Lower leg skin (tissue), 4 donors: ENCODE data around the gene AUTS2. TPM values are rescaled to one million over a fixed set of nuclear protein-coding genes. Genes with fewer than 3 reads are reported as not detected.

ENCODE experiments used
- DNase-seq, 2 donors: peaks; one replicate each; pipeline ENCODE4 v3.0.0-alpha.2; 2019; ENCODE audit warnings: low spot score in 2 of 2
- H3K4me3 ChIP-seq: fragments of 200-600 bp; sonication (generic); 2 replicates; pipeline ENCODE4 v1.5.1; 2017; ENCODE audit warnings: mild to moderate bottlenecking, low read depth; ENCODE audit not compliant: poor library complexity, severe bottlenecking
- POLR2A ChIP-seq, 2 donors: fragments of 450-650 bp; IDR thresholded peaks; one replicate each; pipeline ENCODE4 v1.6.1; 2016 to 2017; ENCODE audit warnings: antibody characterized with exemption in 2 of 2, mild to moderate bottlenecking in 1 of 2, moderate library complexity in 1 of 2
- WGBS, 2 donors: methylation state at CpG; one replicate each; pipeline ENCODE4 v1.1.5; 2018; 5-methylcytosine and 5-hydroxymethylcytosine counted together
- intact Hi-C: fragments of 100-400 bp; cut with DNase I; formaldehyde crosslinking; loops from one replicate; pipeline ENCODE4 v1.15.0; 2023; ENCODE audit warnings: low total_unique reads
- total RNA-seq, 4 donors: library from RNA; depleted of rRNA; stranded (reverse); fragments of >200 nt; gene quantifications; one replicate each; pipeline ENCODE4 v1.1.0, GENCODE V29; 2016
- TF ChIP-seq, protein P1 (sequence below), 3 donors: fragments of 450-650 bp; IDR thresholded peaks; one replicate each; pipeline ENCODE4 v1.5.1; 2016; ENCODE audit warnings: antibody characterized with exemption in 3 of 3, mild to moderate bottlenecking in 3 of 3, moderate library complexity in 2 of 3

The AUTS2 gene
- total RNA-seq, 4 donors from 2014 or later, result 30.8 to 41.9 (median 40.5) TPM

- H3K4me3 ChIP-seq, result no peak overlapping the region
- 96 to 98% methylated on average over 1 of the region's 1 CpG for WGBS, 2 donors
- DNase-seq, result no peak
- intact Hi-C loops, result no loop called here
- TF ChIP-seq POLR2A (IDR thresholded peaks at IDR 0.05), result no peak
- TF ChIP-seq, protein P1, sequence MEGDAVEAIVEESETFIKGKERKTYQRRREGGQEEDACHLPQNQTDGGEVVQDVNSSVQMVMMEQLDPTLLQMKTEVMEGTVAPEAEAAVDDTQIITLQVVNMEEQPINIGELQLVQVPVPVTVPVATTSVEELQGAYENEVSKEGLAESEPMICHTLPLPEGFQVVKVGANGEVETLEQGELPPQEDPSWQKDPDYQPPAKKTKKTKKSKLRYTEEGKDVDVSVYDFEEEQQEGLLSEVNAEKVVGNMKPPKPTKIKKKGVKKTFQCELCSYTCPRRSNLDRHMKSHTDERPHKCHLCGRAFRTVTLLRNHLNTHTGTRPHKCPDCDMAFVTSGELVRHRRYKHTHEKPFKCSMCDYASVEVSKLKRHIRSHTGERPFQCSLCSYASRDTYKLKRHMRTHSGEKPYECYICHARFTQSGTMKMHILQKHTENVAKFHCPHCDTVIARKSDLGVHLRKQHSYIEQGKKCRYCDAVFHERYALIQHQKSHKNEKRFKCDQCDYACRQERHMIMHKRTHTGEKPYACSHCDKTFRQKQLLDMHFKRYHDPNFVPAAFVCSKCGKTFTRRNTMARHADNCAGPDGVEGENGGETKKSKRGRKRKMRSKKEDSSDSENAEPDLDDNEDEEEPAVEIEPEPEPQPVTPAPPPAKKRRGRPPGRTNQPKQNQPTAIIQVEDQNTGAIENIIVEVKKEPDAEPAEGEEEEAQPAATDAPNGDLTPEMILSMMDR (IDR thresholded peaks at IDR 0.05), result no peak
Observed at GRCh38 chr7:70285187-70285586, 686.9 kb downstream of the AUTS2 start.

DNA sequence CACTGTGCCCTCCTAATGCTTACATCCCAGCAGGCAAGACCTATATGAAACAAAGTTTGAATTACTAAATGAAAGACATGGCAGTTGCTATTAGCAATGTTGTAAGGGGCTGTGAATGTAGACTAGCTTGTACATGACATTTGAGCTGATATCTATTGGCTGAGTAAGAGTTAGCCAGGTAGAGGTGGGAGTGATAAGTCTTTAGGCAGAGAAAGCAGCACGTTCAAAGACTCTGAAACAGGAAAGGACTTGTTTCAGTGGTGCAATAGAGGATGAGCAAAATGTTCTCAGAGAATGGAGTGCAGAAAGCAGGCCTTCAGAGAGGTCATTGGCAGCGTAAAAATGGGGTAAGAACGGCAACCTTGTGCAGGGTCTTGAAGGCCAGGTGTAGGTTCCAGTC is 687.6 kb downstream of the AUTS2 start:
- no peak overlapping the region for H3K4me3 ChIP-seq
- intact Hi-C loops, result no loop called here
- TF ChIP-seq POLR2A (IDR thresholded peaks at IDR 0.05), result no peak
- TF ChIP-seq, protein P1 (IDR thresholded peaks at IDR 0.05), result no peak
- DNase-seq, result no peak
- WGBS, 2 donors, result 55 to 79% methylated on average over 3 of the region's 3 CpGs

- 49 to 58% methylated on average over 5 of the region's 5 CpGs for WGBS, 2 donors
Observed at GRCh38 chr7:70288781-70289456, 690.6 kb downstream of the AUTS2 start.

DNA sequence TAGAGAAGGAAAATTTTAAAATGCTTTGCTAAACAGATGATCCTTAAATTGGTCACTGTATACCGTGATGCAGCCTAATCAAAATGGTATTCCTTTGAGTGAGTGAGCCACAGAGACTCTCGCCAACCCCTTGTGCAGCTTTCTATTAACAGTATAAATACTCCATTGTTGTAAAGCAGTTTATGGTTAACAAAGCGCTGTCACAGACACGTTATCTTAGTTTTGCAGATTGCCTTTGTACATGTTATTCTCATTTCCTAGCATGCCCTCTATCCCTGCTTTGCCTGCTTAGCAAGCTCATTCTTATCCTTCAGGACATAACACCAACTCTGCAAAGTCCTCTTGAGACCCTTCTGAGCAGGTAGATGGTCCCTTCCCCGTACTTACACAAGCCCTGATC is 694.4 kb downstream of the AUTS2 start:
- no peak for DNase-seq
- intact Hi-C loops, result no loop called here
- H3K4me3 ChIP-seq, result no peak overlapping the region
- TF ChIP-seq, protein P1 (IDR thresholded peaks at IDR 0.05), result no peak
- no peak for TF ChIP-seq POLR2A (IDR thresholded peaks at IDR 0.05)
- WGBS, 2 donors, result 91 to 94% methylated on average over 5 of the region's 5 CpGs

More at GRCh38 chr7:70288781-70289456, 690.6 kb downstream of the AUTS2 start:
- TF ChIP-seq, protein P1 (IDR thresholded peaks at IDR 0.05), result no peak
- TF ChIP-seq POLR2A (IDR thresholded peaks at IDR 0.05), result no peak
- intact Hi-C loops, result no loop called here
- no peak for DNase-seq
- H3K4me3 ChIP-seq, result no peak overlapping the region

DNA sequence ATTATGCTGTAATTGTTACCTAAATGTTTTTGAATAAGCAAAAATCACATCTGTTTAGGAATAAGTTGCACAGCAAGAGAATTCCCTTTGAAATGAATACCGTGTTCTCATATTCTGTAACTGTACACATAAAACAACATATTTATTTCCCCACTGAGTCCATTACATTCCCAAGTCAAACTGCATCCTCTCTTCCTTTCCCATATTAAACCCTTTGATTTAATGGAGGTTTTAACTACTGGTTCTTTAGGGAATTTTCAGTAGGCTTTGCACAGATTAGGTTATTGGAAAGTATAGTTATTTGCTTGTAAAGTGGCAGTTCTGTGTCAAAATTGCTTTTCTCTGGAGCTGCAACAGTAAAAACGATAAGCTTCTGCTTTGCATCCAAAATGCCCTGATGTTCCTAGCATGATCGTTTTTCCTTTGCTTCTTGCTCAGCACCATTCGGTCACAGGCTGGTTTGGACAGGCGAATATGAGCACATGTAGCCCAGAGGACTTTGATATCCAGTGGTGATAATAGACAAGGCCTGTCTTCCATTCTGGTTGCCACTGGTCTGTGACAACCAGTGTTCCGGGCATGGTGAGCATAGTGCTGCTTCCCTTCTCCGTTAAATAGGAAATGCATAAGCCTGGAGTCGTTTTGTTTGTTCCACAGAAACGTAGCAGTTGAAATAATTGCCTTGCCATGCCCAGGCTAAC is 696.1 kb downstream of the AUTS2 start:
- no peak for TF ChIP-seq POLR2A (IDR thresholded peaks at IDR 0.05)
- TF ChIP-seq, protein P1 (IDR thresholded peaks at IDR 0.05), result no peak
- WGBS, 2 donors, result 87 to 88% methylated on average over 9 of the region's 9 CpGs
- DNase-seq, result no peak
- no peak overlapping the region for H3K4me3 ChIP-seq
- intact Hi-C loops, result no loop called here
